Globus pallidus (tissue), 1 donor: Measurements from ENCODE around the gene EHMT1.
"Not testable (repeated sequence)": the region's sequence is repeated elsewhere in the genome, so short reads cannot be mapped to it uniquely, and the experiment has no call there.

Source experiments
- DNase-seq: peaks from one replicate; pipeline ENCODE4 v3.0.0-alpha.2; 2015; ENCODE audit warnings: low spot score

EHMT1 gene

DNA sequence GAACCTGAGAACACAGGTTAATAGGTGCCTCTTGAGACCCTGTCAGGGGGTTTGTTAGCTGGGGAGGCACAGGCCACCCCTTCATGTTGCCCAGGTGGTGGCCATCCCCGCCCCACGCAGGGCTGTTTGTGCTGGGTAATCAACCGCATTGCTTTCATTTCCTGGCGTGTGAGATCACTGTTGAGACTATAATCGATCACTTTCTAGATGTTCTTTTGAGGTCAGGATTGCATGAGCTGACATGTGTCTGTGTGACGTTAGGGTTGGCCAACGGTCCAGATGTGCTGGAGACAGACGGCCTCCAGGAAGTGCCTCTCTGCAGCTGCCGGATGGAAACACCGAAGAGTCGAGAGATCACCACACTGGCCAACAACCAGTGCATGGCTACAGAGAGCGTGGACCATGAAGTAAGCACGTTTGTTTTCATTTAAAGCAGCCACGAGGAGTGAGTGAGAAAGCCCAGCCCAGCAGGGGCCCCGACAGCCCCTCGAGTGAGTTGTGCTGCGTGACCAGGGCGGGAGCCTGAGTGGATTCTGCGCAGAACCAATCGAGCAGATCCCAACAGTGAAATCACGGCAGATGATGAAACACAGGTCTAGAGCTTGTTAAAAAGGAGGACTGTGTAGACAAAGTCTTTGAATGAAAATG, 143.7 kb downstream of the EHMT1 start:
- no peak for DNase-seq

DNA sequence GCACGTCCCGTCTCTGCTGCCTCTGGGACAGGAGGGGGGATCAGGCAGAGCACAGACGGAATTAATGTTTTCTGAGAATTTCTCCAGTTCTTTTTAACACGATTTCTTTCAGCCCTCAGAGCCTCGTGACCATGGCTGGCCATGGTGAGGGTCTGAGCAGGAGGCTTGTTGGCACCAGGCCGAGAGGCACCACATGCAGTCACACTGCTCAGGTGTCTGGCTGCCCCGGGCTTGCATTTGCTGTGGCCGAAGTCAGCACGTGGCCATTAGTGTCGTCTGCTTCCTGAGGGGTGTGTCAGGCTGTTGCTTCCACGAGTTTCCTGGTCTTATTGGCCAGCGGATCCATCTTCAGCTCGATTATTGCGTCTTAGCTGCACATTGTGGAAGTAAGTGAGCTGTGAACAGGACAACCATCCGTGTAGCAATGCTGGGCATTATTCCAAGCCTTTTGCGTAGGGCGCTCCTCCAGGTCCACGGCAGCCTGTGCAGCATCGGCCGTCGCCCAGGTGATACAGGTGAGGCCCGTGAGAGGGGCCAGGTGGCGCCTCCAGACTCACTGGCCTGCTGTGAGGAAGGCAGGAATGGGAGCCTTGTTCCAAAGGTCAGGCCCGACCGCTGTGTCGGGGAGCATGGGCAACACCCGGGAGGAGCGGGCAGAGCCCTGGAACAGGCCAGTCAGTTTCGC, 144.6 kb downstream of the EHMT1 start:
- DNase-seq: no peak

DNA sequence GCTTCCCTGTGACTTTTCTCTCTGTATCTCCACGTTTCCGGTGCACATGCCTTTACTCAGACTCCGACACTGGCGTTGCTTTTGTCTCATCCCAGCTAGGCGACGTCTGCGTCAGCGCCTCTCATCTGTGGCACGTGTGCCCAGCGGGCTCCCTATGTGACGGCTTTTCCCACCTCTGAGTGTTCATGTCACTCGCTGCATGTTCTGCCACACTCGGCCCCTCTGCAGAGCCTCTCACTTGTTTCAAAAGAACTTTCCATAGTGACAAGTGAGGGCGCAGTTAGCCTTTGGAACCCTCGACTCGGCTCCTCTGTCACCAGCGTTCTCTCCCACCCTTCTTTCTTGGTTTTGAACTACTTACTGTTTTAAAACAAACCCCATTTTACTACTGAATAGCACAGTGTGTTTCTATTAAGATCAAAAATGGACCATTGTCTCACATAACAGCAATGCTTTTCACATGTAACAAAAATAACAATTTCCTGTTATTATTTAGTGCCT, 145.4 kb downstream of the EHMT1 start:
- DNase-seq: peak; percentile 89

DNA sequence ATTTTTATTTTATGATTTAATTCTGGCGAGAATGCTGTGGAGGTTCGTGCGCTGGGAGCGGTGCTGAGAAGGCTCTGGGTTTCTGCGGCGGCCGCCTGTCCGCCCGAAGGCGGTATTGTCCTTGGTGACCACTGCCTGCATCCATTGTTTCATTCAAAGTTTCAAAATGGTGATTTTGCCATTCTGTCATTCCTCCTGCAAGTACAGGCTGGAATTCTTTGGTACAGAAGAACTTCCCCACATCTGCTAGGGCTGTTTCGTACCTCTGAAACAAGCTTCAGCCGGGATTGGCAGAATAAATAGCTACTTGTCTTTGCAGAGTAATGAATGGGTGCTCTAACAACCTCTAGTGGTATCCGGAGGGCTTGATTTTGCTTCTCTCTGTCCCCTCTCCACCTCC, 146.2 kb downstream of the EHMT1 start:
- DNase-seq: peak; percentile 66

DNA sequence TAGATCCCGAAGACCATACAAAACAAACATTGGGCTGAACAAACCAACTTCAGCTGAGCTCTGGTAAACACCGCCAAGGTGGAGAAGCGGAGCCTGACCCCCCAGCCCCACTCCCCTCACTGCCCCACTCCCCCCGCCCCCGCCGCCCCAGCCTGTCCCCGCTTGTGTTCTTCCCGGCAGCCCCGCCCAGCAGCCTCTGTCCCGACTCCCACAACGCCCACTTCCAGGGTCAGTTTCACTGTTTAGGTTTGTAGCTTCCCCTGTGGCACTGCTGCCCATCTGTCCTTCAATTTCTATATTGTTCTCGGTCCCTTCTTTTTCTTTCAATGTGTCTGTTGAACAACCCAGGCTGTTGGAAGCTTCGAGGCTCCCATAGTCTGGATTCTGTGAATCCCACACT, 146.7 kb downstream of the EHMT1 start:
- no peak for DNase-seq

DNA sequence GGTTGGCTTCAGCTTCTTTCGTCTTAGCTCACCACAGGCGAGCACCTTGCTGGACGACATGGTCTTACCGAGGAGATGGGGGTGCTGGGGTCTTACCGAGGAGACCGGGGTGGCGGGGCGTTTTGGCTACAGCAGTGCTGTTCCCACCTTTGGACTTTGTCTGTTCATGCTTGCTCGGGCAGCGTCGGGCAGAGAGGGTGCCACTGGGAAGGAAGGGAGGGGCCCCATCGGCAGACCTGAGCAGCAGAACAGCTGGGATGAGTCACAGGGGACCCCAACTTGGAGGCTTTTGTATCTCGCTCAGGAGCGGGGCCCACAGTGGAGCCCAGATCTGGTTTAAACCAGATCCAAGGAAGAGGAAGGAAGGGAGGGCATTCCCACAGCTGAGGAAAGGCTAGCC, 152.8 kb downstream of the EHMT1 start:
- no peak for DNase-seq

DNA sequence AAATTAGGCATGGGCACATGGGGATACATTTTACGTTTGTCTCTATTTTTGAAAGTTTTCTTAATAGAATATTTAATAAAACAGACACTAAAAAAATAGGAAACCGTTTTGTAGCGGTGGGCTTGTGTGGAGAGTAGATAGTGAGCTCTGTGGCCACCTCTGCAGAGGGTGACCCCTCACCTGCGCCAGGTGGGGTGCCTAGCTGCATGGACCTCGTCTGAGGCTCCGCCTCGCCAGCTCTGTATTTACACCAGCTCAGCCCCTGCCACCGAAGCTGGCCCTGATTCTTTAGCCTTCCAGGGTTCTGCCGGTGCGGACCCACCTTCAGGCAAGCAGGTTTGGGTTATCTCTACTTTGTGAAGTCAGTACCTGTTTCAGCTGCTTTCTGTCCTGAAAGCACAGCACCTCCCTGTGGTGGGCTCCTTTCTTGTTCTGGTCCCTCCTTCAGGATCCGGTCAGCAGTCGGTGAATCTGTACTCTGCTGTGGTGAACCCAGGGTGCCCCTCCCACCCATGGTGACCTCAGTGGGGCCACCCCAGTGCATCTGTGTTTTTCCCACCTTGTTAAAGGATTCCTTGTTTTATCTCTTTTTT, 153.6 kb downstream of the EHMT1 start:
- DNase-seq: no peak

DNA sequence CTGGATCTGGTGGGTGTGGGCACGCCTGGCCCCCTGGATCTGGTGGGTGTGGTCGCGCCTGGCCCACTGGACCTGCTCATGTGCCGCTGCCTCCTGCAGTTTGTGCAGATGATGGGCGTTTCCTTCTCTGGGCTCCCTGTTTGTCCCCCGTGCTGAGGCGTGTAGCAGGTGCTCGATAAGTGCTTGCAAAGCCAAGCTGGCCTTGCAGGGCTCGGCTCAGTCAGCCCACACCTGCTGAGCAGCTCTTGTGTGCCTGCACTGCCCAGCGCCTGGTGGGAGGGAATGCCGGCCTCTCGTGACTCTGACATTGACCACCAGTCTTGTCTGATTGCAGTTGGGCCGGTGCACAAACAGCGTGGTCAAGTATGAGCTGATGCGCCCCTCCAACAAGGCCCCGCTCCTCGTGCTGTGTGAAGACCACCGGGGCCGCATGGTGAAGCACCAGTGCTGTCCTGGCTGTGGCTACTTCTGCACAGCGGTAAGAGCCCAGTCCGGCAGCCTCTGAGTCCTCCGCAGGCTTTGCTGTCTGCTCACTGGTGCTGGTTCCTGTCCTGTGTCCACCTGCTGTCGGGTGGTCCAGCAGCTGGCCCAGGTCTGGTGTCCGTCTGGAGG, 156.1 kb downstream of the EHMT1 start:
- DNase-seq: no peak

DNA sequence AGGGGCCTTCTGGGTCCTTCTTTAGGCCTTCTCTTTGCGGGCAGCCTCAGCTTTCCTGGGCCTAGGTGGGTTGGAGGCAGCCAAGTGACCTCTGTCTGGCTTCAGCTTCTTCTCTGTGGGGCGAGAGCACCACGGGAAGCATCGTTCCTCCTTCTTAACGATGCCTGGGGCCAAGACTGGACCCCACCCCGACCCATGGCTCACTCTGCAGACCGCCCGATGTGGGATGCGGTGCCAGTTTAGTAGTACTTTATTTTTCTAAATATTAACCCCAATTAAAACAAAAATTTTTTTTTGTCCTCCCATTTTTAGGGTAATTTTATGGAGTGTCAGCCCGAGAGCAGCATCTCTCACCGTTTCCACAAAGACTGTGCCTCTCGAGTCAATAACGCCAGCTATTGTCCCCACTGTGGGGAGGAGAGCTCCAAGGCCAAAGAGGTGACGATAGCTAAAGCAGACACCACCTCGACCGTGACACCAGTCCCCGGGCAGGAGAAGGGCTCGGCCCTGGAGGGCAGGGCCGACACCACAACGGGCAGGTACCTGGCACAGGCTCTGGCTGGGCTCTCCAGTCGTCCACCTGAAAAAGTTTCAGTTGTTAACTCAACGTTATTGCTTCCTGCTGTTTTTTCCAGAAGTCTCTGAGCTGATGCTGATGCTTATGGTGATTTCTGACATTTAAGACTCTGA, 157.6 kb downstream of the EHMT1 start:
- DNase-seq: no peak

DNA sequence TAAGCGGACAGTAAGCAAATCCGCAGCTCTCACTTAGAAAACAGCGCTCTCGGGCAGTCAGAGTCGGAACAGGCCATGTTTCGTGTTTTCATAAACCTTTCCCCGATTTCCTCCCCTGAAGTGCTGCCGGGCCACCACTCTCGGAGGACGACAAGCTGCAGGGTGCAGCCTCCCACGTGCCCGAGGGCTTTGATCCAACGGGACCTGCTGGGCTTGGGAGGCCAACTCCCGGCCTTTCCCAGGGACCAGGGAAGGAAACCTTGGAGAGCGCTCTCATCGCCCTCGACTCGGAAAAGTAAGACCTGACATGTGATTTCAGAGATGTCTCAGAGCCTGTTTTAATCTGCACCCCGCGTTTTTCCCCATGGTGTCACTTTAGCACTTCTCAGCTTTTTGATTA, 159.0 kb downstream of the EHMT1 start:
- no peak for DNase-seq

DNA sequence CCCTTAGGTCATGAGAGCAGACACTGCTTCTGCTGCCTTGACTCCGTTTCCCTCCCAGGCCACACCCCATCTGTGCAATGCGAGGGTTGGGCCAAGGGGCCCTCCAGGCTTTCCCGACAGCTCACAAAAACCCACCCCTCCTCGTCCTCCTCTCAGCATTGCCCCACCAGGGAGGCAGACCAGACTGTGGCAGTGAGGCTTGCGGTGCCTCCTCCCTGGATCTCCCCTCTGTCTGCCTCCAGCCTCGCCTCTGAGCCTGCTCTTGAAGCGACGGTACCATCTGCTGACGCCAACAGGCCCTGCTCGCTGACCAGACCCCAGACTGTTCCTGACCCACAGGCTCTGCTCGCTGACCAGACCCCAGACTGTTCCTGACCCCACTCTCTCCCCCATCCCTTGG, 159.5 kb downstream of the EHMT1 start:
- DNase-seq: no peak

DNA sequence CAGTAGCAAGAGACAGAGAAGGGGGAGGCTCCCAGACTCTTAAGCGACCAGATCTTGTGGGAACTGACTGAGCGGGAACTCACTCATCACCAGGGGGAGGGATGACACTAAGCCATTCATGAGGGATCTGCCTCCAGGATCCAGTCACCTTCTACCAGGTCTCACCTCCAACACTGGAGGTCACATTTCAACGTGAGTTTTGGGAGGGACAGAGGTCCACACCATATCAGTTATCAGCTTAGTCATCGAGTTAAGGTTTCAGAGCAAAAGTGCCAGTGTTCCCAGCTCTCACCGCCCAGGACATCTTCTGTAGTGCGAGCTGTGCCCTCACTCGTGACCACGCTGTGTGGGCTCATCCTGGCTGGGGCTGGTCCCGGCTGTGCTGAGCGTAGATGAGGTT, 160.1 kb downstream of the EHMT1 start:
- no peak for DNase-seq

DNA sequence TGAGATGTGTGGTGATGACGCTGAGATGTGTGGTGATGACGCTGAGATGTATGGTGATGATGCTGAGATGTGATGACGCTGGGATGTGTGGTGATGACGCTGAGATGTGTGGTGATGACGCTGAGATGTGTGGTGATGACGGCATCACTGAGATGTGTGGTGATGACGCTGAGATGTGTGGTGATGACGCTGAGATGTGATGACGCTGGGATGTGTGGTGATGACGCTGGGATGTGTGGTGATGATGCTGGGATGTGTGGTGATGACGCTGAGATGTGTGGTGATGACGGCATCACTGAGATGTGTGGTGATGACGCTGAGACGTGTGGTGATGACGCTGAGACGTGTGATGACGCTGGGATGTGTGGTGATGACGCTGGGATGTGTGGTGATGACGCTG, 161.2 kb downstream of the EHMT1 start:
- DNase-seq: not testable (repeated sequence)

DNA sequence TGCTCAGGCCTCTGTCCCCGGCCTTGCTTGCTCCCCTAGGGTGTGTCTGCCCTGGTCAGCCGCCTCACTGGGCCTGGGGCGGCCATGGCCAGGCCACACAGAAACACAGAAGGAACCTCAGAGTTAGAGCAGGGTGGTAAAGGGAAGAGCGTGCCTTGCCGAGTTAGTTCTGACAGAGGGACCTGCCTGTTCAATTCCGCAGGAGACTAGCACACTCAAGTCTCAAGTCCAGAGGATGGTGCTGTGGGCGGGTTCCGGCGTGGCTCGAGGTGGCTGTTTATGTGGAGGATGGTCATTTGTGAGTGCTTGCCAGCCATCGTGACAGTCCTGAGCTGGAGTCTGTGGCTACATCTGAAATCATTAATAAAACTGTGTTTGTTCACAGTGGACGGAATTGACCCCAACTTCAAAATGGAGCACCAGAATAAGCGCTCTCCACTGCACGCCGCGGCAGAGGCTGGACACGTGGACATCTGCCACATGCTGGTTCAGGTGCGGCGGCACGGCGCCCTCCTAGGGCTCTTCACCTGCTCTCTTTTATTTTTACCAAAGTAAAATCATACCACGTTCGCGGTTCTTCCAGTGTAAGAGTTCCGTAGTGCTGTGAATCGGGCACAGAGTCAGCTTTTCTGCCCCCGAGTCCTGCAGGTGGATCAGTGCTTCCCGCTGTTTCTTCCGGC, 163.2 kb downstream of the EHMT1 start:
- no peak for DNase-seq

DNA sequence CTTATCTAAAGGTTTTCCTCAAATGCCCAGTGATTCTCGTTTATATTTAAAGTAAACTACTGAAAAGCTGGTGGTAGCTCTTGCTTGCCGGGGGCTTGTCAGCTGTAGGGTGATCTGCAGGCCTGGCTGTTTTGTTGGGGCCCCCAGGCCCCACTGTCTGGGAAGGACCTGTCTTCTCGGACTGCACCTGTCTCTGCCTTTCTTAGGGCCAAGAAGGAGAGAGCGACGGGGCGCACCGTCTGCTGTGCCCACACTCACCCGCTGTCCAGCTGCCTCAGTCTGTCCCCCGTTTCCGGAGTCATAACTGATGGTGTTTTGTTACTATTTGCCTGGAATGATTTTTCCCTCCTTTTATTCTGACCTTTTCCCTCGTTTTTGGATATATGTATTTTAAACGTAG, 164.7 kb downstream of the EHMT1 start:
- no peak for DNase-seq

DNA sequence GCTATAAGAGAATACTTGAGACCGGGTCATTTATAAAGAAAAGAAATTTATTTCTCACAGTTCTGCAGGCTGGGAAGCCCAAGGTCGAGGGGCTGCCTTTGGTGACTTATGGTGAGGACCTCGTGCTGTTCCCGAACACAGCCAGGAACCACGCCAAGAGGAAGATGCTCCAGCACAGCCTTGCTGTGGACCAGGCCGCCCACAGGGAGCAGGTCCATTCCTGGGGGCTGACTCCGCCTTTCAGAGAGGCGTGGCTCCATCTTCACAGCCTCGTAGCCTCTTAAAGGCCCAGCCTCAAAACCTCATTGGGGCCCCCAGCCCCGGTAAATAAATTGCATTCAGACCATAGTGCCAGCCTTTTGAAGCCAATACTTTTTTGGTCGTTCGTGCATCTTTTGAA, 165.2 kb downstream of the EHMT1 start:
- no peak for DNase-seq

DNA sequence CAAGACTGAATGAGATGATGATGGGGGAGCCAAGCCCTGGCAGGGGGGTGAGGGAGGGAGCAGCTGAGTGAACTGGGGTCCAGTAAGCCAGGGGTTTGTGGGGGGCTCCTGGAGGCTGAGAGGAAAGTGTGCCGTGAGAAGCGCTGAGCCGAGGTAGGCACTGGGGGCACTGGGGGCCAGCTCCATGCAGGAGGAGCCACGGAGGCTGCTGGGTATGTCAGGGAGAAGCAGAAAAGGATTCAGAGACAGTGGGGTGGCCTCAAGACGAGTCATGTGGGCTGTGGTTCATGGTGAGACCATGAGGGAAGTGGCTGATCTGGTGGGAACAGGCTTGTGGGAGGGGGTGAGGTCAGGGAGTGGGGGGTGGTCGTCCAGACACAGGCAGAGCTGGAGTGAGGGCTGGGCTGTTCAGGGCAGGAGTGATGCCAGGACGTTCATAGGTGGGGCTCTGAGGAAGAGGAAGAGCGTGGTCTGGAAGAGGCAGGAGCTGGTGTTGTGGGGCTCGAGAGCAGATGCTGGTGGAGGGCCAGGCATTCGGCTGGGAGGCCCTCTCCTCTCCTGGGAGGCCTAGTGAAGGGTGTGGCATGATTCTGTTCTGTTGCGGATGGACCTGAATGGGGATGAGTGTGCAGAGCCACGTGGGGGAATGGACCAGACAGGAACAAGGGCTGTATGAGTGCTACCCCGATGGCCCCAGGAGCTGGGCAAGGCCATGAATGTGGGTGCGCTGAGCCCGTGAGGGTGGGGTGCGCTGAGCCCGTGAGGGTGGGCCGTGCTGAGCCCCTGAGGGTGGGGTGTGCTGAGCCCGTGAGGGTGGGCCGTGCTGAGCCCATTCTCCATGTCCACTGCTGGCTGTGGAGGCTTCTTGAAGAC, 166.1 kb downstream of the EHMT1 start:
- DNase-seq: no peak

DNA sequence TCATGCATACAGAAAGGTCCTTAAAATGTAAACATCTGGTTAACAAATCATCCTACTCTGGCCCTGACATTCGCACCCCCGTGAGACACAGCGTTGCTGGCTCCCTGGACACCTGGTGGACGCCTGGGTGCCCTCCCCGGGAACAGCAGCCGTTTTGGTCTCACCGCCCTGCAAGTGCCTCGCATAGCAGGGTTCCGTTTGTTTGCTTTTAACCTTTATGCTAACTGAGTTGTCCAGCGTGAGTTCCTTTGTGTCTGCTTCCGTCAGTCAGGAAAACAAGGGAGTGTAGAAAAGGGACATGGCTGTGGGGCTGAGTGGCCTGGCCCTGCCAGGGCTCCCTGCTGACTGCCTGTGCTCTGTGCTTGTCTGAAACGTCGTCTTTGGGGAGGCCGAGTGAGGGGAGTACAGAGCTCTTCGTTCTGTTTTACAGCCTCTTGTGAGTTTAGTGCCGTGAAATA, 166.9 kb downstream of the EHMT1 start:
- peak; percentile 42 for DNase-seq

DNA sequence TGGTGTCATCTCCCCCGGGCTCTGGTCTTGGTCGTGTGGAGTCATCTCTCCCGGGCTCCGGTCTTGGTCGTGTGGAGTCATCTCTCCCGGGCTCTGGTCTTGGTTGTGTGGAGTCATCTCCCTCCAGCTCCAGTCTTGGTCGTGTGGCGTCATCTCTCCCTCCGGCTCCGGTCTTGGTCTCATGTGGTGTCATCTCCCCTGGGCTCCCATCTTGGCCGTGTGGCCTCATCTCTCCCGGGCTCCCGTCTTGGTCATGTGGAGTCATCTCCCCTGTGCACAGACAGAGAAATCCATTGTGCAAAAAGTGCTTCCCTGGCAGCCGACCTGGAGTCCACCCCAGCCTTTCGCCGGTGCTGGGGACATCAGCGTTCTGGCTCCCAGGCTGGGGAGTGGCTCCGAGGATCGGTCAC, 167.7 kb downstream of the EHMT1 start:
- no peak for DNase-seq

DNA sequence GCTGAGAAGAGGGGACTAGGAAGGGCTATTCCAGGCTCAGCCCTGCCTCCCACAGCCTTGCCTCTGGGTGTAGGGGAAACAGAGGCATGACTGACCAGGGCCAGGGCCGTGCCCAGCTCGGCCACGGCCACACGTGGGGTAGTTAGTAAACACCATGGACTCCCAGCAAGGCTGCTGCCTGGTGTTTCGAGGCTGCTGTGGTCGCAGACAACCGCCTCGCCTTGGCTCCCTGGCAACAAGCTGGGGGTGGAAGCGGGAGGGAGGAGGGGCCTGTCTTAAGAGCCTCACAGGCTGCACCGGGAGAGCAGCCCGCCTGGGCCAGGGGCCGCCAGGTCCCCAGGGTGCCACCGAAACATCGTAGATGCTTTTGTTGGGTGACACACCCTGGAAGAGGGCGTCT, 168.6 kb downstream of the EHMT1 start:
- DNase-seq: no peak
